ENCODE measurements around the gene MAPK12. TPM values are rescaled to one million over a fixed set of nuclear protein-coding genes. Genes with fewer than 3 reads are reported as not detected.
"Not testable (repeated sequence)": the region's sequence is repeated elsewhere in the genome, so short reads cannot be mapped to it uniquely, and the experiment has no call there.

Gene MAPK12
- polyA plus RNA-seq, 1 experiment = 51.4 TPM

DNA sequence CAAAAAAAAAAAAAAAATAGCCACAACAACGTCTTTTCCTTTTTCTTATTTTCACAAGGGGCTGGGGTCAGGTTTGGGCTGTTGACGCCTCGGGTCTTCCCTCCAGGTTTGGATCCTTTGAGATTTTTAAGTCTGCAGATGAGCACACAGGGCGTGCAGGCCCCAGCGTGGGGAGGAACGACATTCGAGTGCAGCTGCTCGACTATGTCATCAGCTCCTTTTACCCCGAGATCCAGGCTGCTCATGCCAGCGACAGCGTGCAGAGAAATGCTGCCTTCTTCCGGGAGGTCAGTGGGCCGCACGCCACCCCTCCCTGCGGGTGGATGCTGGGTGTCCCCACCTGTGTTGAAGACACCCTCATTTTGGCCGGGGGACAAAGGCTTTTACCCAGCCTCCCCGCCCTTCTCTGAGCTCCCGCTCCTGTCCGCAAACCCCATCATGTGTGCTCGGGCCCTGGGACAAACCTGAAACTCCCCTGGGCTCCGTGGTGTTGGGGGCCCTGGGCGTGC is 53.0 kb downstream of the MAPK12 start:
- CTCF ChIA-PET = interaction anchor here (0.6 to 2.2 kb wide), 11 partner anchors 10 to 441 kb away, joined by 3 to 7 read pairs (median 3); no protein-coding TSS in a partner anchor
- TF ChIP-seq, protein P1, sequence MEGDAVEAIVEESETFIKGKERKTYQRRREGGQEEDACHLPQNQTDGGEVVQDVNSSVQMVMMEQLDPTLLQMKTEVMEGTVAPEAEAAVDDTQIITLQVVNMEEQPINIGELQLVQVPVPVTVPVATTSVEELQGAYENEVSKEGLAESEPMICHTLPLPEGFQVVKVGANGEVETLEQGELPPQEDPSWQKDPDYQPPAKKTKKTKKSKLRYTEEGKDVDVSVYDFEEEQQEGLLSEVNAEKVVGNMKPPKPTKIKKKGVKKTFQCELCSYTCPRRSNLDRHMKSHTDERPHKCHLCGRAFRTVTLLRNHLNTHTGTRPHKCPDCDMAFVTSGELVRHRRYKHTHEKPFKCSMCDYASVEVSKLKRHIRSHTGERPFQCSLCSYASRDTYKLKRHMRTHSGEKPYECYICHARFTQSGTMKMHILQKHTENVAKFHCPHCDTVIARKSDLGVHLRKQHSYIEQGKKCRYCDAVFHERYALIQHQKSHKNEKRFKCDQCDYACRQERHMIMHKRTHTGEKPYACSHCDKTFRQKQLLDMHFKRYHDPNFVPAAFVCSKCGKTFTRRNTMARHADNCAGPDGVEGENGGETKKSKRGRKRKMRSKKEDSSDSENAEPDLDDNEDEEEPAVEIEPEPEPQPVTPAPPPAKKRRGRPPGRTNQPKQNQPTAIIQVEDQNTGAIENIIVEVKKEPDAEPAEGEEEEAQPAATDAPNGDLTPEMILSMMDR (IDR thresholded peaks at IDR 0.05; ENCODE audit: insufficient read depth, low read depth, low read length) = no peak
- Histone ChIP-seq H3K36me3 (ENCODE audit: control insufficient read depth, insufficient read depth, low read length) (peaks cover 31% of the 10 kb centered on the region), H3K4me3 (ENCODE audit: low read depth, low read length) (no peak overlapping the region), H3K27me3 (ENCODE audit: control insufficient read depth, insufficient read depth, low read length) (no peaks in the 10 kb centered on the region)
- POLR2A ChIA-PET = no interaction called here
- no peak for DNase-seq (ENCODE audit: low read depth)

DNA sequence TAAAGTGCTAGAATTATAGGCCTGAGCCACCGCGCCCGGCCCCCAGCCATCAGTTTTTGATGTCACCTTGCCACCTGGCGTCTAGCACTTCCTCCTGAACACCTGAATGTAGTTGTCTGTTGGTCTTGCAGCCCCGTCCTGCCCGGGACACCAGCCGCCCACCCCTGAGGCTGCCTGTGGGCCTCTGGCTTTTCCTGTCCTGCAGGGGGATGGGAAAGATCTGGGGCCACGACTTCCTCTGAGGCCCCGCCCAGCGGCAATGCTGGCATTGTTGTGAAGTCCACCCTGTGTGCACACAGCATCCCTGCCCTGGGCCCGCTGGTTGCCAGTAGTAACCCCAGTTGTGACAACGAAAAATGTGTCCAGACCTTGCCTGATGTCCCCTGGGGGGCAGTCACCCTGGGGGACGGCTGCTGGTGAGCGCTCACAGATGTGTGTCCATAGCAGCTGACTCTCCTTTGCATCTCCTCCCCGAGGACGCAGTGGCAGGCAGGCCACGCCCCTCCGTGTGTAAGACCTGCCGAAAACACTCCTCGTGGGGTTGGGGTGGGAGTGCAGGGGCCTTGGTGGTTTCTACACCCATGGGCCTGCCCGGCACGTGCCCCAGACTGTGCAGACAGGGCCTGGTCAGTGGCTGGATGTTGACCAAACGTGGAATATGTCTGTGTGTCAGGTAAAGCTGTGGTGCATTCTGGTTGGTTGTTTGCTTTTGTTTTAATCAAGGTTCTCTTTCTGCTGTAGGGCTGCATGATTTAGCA is 53.9 kb downstream of the MAPK12 start:
- H3K36me3 ChIP-seq (ENCODE audit: control insufficient read depth, insufficient read depth, low read length) = peaks cover 29% of the 10 kb centered on the region
- CTCF ChIA-PET = interaction anchor here (0.7 to 2.2 kb wide), 8 partner anchors 11 to 440 kb away, joined by 3 to 7 read pairs (median 3); no protein-coding TSS in a partner anchor
- DNase-seq (ENCODE audit: low read depth) = no peak
- H3K4me3 ChIP-seq (ENCODE audit: low read depth, low read length) = no peak overlapping the region
- H3K27me3 ChIP-seq (ENCODE audit: control insufficient read depth, insufficient read depth, low read length) = no peaks in the 10 kb centered on the region
- POLR2A ChIA-PET = no interaction called here
- TF ChIP-seq, protein P1 (IDR thresholded peaks at IDR 0.05; ENCODE audit: insufficient read depth, low read depth, low read length) = no peak

DNA sequence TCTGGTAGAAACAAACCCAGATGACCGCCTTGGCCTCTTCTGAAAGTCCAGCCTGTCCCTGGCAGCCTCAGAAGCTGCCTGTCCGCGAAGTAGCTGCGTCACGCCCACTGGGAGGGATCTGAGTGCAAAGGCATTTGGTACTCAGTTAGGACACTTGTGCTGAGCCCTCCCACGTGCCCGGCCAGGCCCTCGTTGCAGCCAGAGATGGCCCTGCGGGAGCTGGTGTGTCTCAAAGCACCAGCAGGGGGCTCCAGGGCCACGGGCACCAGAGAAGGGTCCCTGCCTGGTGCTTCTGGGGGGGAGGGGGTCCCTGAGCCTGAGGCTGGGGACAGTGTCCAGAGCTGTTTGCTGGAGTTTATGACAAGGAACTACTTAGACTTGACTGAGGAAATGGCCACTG is 54.9 kb downstream of the MAPK12 start:
- peaks cover 27% of the 10 kb centered on the region for H3K36me3 ChIP-seq (ENCODE audit: control insufficient read depth, insufficient read depth, low read length)
- no peaks in the 10 kb centered on the region for H3K27me3 ChIP-seq (ENCODE audit: control insufficient read depth, insufficient read depth, low read length)
- CTCF ChIA-PET = interaction anchor here (0.6 to 2.2 kb wide), 13 partner anchors 9 to 276 kb away, joined by 3 to 10 read pairs (median 3); partner anchors contain the start of gene HDAC10
- DNase-seq (ENCODE audit: low read depth) = no peak
- POLR2A ChIA-PET = no interaction called here
- TF ChIP-seq, protein P1 (IDR thresholded peaks at IDR 0.05; ENCODE audit: insufficient read depth, low read depth, low read length) = peak; percentile 72
- H3K4me3 ChIP-seq (ENCODE audit: low read depth, low read length) = no peak overlapping the region

DNA sequence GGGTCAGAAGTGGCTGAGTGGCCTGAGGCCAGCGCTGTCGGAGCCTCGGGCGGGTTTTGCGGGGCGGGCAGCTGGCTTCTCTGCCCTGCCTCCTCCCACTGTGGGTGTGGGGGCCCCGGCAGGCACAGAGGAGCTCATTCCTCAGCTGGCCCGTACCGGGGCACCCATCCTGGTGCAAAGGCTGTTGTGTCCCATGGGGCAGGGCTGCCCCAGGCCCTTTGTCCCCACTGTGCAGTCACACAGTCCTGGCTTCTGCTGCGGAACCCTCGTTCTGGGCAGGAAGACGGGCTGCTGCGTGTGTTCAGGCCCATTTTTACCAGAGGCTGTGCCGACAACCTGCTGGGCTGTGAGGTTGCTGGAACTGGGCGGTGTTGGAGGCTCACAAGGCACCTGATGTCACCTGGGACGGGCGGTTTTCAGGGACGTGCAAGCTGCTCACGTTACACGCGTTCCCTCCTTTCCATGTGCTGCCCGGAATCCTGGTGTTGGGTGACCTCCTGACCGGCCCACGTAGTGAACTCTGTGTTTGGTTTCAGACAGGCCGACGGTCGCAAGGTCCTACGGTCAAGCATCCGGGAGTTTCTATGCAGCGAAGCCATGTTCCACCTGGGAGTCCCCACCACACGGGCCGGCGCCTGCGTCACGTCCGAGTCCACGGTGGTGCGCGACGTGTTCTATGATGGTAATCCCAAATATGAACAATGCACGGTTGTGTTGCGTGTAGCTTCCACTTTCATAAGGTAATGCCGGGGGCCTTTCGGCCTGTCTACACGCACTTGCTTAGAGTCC is 55.5 kb downstream of the MAPK12 start:
- ChIA-PET POLR2A (no interaction called here), CTCF (interaction anchor here (0.6 to 2.2 kb wide), 10 partner anchors 10 to 276 kb away, joined by 3 to 10 read pairs (median 4); partner anchors contain the start of gene HDAC10)
- Histone ChIP-seq H3K36me3 (ENCODE audit: control insufficient read depth, insufficient read depth, low read length) (peaks cover 24% of the 10 kb centered on the region), H3K27me3 (ENCODE audit: control insufficient read depth, insufficient read depth, low read length) (no peaks in the 10 kb centered on the region), H3K4me3 (ENCODE audit: low read depth, low read length) (no peak overlapping the region)
- no peak for DNase-seq (ENCODE audit: low read depth)
- TF ChIP-seq, protein P1 (IDR thresholded peaks at IDR 0.05; ENCODE audit: insufficient read depth, low read depth, low read length) = no peak

DNA sequence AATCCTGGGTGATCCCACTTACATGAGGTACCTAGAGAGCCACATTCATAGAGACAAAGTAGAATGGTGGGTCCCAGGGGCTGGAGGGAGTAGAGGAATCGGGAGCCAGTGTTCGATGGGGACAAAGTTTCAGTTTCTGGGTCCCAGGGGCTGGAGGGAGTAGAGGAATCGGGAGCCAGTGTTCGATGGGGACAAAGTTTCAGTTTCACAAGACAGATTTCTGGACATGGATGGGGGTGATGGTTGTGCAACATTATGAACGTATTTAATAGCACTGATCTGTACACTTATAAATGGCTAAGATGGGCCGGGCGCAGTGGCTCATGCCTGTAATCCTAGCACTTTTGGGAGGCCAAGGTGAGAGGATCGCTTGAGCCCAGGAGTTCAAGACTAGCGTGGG is 56.5 kb downstream of the MAPK12 start:
- H3K27me3 ChIP-seq (ENCODE audit: control insufficient read depth, insufficient read depth, low read length); POLR2A ChIA-PET; DNase-seq (ENCODE audit: low read depth); H3K4me3 ChIP-seq (ENCODE audit: low read depth, low read length): not testable (repeated sequence)
- H3K36me3 ChIP-seq (ENCODE audit: control insufficient read depth, insufficient read depth, low read length) = peaks cover 15% of the 10 kb centered on the region
- CTCF ChIA-PET = interaction anchor here (0.7 kb wide), 1 partner anchor 14 kb away, joined by 3 read pairs; no protein-coding TSS in a partner anchor
